ENCODE data around the gene NEK4. TPM values are rescaled to one million over a fixed set of nuclear protein-coding genes. Genes with fewer than 3 reads are reported as not detected.

The NEK4 gene
- total and polyA plus RNA-seq, 2 of the 13 experiments (the other 11 are each of a cell fraction or from before 2014, with no cell fraction given) = 16.5 to 38.0 TPM

- TF ChIP-seq ZFP41 (CRISPR knock-in tag; IDR thresholded peaks at IDR 0.05; ENCODE audit: borderline replicate concordance) (no peak), SKI (IDR thresholded peaks at IDR 0.05; ENCODE audit: partially characterized antibody) (no peak), BORCS8-MEF2B (CRISPR knock-in tag; IDR thresholded peaks at IDR 0.05) (no peak), FOXK1 (CRISPR knock-in tag; IDR thresholded peaks at IDR 0.05; ENCODE audit: borderline replicate concordance, low read depth) (peak; percentile 74; the same call in 1 of the 2 replicates), ZNF432 (CRISPR knock-in tag; IDR thresholded peaks at IDR 0.05; ENCODE audit: borderline replicate concordance) (no peak), ZEB1 (IDR thresholded peaks at IDR 0.05; ENCODE audit: insufficient replicate concordance, low read depth) (no peak), ZNF230 (CRISPR knock-in tag; IDR thresholded peaks at IDR 0.05) (no peak), ZZZ3 (CRISPR knock-in tag; IDR thresholded peaks at IDR 0.05; ENCODE audit: borderline replicate concordance) (no peak), ZNF292 (CRISPR knock-in tag; IDR thresholded peaks at IDR 0.05; ENCODE audit: borderline replicate concordance, low read depth) (no peak), NFE2L1 (CRISPR knock-in tag; IDR thresholded peaks at IDR 0.05; ENCODE audit: borderline replicate concordance) (no peak), FOXK2 (IDR thresholded peaks at IDR 0.05) (peak; percentile 43), ZBTB8A (CRISPR knock-in tag; IDR thresholded peaks at IDR 0.05; ENCODE audit: borderline replicate concordance, low read depth) (no peak), ZNF75D (CRISPR knock-in tag; IDR thresholded peaks at IDR 0.05; ENCODE audit: borderline replicate concordance) (no peak), ZSCAN9 (CRISPR knock-in tag; IDR thresholded peaks at IDR 0.05; ENCODE audit: borderline replicate concordance) (peak; percentile 47; the same call in 1 of the 2 replicates), ATM (IDR thresholded peaks at IDR 0.05; ENCODE audit: borderline replicate concordance) (no peak), SNAI1 (CRISPR knock-in tag; IDR thresholded peaks at IDR 0.05; ENCODE audit: borderline replicate concordance) (no peak), SMAD3 (CRISPR knock-in tag; IDR thresholded peaks at IDR 0.05) (no peak), IRF2 (CRISPR knock-in tag; IDR thresholded peaks at IDR 0.05) (peak; percentile 67; the same call in 1 of the 2 replicates)
- TF ChIP-seq, protein P1, sequence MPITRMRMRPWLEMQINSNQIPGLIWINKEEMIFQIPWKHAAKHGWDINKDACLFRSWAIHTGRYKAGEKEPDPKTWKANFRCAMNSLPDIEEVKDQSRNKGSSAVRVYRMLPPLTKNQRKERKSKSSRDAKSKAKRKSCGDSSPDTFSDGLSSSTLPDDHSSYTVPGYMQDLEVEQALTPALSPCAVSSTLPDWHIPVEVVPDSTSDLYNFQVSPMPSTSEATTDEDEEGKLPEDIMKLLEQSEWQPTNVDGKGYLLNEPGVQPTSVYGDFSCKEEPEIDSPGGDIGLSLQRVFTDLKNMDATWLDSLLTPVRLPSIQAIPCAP (CRISPR knock-in tag; IDR thresholded peaks at IDR 0.05; ENCODE audit: low read depth) = no peak
- TF ChIP-seq, protein P2, sequence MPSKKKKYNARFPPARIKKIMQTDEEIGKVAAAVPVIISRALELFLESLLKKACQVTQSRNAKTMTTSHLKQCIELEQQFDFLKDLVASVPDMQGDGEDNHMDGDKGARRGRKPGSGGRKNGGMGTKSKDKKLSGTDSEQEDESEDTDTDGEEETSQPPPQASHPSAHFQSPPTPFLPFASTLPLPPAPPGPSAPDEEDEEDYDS (CRISPR knock-in tag; IDR thresholded peaks at IDR 0.05) = no peak
- TF ChIP-seq, protein P3, sequence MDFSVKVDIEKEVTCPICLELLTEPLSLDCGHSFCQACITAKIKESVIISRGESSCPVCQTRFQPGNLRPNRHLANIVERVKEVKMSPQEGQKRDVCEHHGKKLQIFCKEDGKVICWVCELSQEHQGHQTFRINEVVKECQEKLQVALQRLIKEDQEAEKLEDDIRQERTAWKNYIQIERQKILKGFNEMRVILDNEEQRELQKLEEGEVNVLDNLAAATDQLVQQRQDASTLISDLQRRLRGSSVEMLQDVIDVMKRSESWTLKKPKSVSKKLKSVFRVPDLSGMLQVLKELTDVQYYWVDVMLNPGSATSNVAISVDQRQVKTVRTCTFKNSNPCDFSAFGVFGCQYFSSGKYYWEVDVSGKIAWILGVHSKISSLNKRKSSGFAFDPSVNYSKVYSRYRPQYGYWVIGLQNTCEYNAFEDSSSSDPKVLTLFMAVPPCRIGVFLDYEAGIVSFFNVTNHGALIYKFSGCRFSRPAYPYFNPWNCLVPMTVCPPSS (IDR thresholded peaks at IDR 0.05) = no peak
- TF ChIP-seq, protein P4, sequence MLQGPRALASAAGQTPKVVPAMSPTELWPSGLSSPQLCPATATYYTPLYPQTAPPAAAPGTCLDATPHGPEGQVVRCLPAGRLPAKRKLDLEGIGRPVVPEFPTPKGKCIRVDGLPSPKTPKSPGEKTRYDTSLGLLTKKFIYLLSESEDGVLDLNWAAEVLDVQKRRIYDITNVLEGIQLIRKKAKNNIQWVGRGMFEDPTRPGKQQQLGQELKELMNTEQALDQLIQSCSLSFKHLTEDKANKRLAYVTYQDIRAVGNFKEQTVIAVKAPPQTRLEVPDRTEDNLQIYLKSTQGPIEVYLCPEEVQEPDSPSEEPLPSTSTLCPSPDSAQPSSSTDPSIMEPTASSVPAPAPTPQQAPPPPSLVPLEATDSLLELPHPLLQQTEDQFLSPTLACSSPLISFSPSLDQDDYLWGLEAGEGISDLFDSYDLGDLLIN (CRISPR knock-in tag; IDR thresholded peaks at IDR 0.05; ENCODE audit: borderline replicate concordance) = no peak
- TF ChIP-seq, protein P5, sequence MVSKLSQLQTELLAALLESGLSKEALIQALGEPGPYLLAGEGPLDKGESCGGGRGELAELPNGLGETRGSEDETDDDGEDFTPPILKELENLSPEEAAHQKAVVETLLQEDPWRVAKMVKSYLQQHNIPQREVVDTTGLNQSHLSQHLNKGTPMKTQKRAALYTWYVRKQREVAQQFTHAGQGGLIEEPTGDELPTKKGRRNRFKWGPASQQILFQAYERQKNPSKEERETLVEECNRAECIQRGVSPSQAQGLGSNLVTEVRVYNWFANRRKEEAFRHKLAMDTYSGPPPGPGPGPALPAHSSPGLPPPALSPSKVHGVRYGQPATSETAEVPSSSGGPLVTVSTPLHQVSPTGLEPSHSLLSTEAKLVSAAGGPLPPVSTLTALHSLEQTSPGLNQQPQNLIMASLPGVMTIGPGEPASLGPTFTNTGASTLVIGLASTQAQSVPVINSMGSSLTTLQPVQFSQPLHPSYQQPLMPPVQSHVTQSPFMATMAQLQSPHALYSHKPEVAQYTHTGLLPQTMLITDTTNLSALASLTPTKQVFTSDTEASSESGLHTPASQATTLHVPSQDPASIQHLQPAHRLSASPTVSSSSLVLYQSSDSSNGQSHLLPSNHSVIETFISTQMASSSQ (IDR thresholded peaks at IDR 0.05; ENCODE audit: low read depth) = no peak
- TF ChIP-seq, protein P5 (CRISPR knock-in tag; IDR thresholded peaks at IDR 0.05; ENCODE audit: borderline replicate concordance) = no peak
These were observed 88.7 kb downstream of the NEK4 start (continued) for GRCh38 chr3:52682016-52682415.

Measured in HepG2 (cell line).